Measurements from ENCODE around the gene KLRB1. TPM values are rescaled to one million over a fixed set of nuclear protein-coding genes. Genes with fewer than 3 reads are reported as not detected.

KLRB1 gene
- 1 to 10 TPM; 1.1 to 3.5 (median 2.3) TPM for total RNA-seq

- TF ChIP-seq, protein P1, sequence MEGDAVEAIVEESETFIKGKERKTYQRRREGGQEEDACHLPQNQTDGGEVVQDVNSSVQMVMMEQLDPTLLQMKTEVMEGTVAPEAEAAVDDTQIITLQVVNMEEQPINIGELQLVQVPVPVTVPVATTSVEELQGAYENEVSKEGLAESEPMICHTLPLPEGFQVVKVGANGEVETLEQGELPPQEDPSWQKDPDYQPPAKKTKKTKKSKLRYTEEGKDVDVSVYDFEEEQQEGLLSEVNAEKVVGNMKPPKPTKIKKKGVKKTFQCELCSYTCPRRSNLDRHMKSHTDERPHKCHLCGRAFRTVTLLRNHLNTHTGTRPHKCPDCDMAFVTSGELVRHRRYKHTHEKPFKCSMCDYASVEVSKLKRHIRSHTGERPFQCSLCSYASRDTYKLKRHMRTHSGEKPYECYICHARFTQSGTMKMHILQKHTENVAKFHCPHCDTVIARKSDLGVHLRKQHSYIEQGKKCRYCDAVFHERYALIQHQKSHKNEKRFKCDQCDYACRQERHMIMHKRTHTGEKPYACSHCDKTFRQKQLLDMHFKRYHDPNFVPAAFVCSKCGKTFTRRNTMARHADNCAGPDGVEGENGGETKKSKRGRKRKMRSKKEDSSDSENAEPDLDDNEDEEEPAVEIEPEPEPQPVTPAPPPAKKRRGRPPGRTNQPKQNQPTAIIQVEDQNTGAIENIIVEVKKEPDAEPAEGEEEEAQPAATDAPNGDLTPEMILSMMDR (IDR thresholded peaks at IDR 0.05): no peak
Observed at GRCh38 chr12:9607716-9608115, at the start of gene KLRB1. Gene KLRB1, minus strand, starts transcription at chr12:9607916. Its CDS starts 77 bp downstream, at chr12:9607839.

GRCh38 chr12:9651265-9651729 is 43.6 kb upstream of the KLRB1 start:
- no peak for DNase-seq (ENCODE audit: low spot score)
- no peak for ATAC-seq (ENCODE audit: low FRiP score)
- TF ChIP-seq, protein P1 (IDR thresholded peaks at IDR 0.05): no peak

More at GRCh38 chr12:9607716-9608115, at the start of gene KLRB1:
- ATAC-seq (ENCODE audit: low FRiP score) (no peak), DNase-seq (ENCODE audit: low spot score) (no peak)

DNA sequence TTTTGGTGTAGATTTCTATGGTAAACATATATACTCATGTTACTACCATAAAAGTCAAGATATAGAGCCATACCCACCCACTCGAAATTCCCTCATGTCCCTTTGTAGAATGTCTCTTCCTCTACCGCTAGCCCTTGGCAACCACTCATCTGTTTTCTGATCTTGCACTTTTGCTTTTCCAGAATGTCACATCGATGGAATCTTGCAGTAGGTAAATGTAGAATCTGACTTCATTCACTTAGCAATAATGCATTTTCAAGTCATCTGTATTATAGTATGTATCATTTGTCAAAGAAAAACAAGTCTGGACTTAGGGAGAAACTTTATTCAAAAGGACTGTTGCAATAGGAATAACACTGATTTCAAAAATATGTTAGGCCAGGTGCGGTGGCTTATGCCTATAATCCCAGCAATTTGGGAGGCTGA is 42.4 kb upstream of the KLRB1 start:
- no peak for DNase-seq (ENCODE audit: low spot score)
- ATAC-seq (ENCODE audit: low FRiP score): no peak
- TF ChIP-seq, protein P1 (IDR thresholded peaks at IDR 0.05): no peak

- no peak for DNase-seq (ENCODE audit: low spot score)
- ATAC-seq (ENCODE audit: low FRiP score): no peak
- TF ChIP-seq, protein P1 (IDR thresholded peaks at IDR 0.05): no peak
Observed at GRCh38 chr12:9649532-9649940, 41.8 kb upstream of the KLRB1 start.

DNA sequence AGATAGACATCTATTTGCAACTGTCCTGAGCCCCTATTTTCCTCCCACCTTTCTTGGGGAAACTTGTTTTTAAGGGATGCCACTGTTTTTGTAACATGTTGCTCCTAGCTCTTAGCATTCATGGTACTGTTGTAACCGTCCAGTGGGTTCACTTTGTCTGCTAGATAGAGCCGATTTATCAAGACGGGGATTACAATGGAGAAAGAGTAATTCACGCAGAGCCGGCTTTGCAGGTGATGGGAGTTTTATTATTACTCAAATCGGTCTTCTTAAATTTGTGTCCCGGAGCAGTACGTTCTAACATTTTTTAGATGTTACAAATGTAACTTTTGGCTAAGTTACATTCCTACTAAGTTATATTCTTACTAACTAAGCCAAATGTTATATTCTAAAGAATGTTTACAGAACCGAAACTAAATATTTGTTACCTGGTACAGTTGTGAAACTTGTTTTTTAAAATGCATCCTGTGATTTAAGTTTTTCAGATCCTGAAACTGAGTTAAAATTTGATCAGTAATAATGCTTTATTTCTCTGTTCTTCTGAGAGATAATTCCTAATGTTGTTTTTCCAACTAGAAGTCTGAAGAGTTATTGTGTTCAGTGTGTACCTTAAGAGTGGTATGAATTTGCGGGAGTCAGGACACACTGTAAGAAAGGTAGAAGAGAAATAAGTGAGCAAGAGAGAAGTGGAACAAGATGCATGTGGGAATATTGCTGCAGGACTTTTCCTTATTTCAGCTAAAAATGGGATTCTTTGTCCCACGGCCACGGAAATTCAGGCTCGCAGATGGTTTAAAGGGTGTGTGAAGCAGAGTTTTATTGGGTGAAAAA is 41.2 kb upstream of the KLRB1 start:
- DNase-seq (ENCODE audit: low spot score) (no peak), ATAC-seq (ENCODE audit: low FRiP score) (no peak)
- TF ChIP-seq, protein P1 (IDR thresholded peaks at IDR 0.05): no peak

- DNase-seq (ENCODE audit: low spot score): peak; percentile 58
- TF ChIP-seq, protein P1 (IDR thresholded peaks at IDR 0.05): no peak
- ATAC-seq (ENCODE audit: low FRiP score): peak; percentile 93
Observed at GRCh38 chr12:9647825-9648700, 40.3 kb upstream of the KLRB1 start.
